ENCODE results near the gene FOXP1. TPM values are rescaled to one million over a fixed set of nuclear protein-coding genes. Genes with fewer than 3 reads are reported as not detected.
"Not testable (repeated sequence)": the region's sequence is repeated elsewhere in the genome, so short reads cannot be mapped to it uniquely, and the experiment has no call there.

The FOXP1 gene
- total RNA-seq, 1 donor from 2014 or later = 113 TPM

DNA sequence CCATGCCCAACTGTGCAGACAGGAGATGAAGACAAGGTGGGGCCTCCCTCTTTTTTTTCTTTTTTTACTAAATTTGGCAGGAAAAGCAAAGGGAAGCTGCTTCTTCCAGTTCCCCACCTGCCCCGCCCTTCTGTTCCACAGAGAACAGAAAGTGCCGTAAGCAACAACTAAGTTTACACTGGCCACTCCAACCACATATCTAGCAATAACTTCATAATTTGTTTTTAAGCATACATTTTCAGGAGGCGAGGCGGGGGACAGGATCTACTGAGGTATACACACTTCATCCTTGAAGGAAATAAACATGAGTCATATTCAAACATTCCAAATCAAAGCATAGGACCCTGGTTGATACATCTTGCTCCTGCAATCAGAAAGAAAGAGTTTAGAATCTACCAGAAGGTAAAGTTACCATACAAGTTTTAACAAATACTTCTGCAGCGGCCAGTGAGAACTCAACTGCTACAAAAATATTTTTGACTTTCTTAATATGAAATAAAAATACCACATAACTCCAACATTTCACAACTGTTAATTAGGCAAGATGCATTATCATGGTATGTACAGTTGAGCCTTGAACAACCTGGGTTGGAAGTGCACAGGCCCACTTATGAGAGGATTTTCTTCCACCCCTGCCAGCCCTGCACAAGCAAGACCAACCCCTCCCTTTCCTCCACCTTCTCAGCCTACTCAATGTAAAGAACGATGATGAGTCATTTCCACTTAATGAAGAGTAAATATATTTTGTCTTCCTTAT, 50.7 kb downstream of the FOXP1 start:
- H3K27me3 Mint-ChIP-seq = no peaks in the 10 kb centered on the region
- peak overlapping the region; percentile 87 for H3K27ac Mint-ChIP-seq

GRCh38 chr3:71530903-71531530, 52.5 kb downstream of the FOXP1 start:
- no peak overlapping the region for H3K4me3 Mint-ChIP-seq
- peaks cover 4% of the 10 kb centered on the region for H3K9me3 Mint-ChIP-seq
- TF ChIP-seq CTCF (conservative IDR thresholded peaks at IDR 0.05) = no peak
- no peak for DNase-seq (ENCODE audit: extremely low spot score, unreplicated experiment)
- peaks cover 22% of the 10 kb centered on the region for H3K36me3 Mint-ChIP-seq
- H3K27ac Mint-ChIP-seq = peak overlapping the region; percentile 14
- peaks cover 59% of the 10 kb centered on the region for H3K4me1 Mint-ChIP-seq (ENCODE audit: unreplicated experiment)
- no peaks in the 10 kb centered on the region for H3K27me3 Mint-ChIP-seq

More for the DNA sequence above, 50.7 kb downstream of the FOXP1 start:
- Mint-ChIP-seq H3K9me3 (peaks cover 4% of the 10 kb centered on the region), H3K4me3 (peak overlapping the region; percentile 3), H3K36me3 (peaks cover 16% of the 10 kb centered on the region), H3K4me1 (ENCODE audit: unreplicated experiment) (peaks cover 65% of the 10 kb centered on the region)
- DNase-seq (ENCODE audit: extremely low spot score, unreplicated experiment) = no peak
- TF ChIP-seq CTCF (conservative IDR thresholded peaks at IDR 0.05) = no peak

GRCh38 chr3:71528816-71529215, 54.7 kb downstream of the FOXP1 start:
- no peak for DNase-seq (ENCODE audit: extremely low spot score, unreplicated experiment)
- peaks cover 14% of the 10 kb centered on the region for H3K36me3 Mint-ChIP-seq

GRCh38 chr3:71526448-71526847, 57.1 kb downstream of the FOXP1 start:
- Mint-ChIP-seq H3K36me3 (peaks cover 15% of the 10 kb centered on the region), H3K4me1 (ENCODE audit: unreplicated experiment) (peaks cover 47% of the 10 kb centered on the region)
- not testable (repeated sequence) for H3K27ac Mint-ChIP-seq; H3K4me3 Mint-ChIP-seq; H3K9me3 Mint-ChIP-seq; H3K27me3 Mint-ChIP-seq; DNase-seq (ENCODE audit: extremely low spot score, unreplicated experiment)

More at GRCh38 chr3:71528816-71529215, 54.7 kb downstream of the FOXP1 start:
- Mint-ChIP-seq H3K27ac (peak overlapping the region; percentile 33), H3K9me3 (no peaks in the 10 kb centered on the region), H3K4me3 (no peak overlapping the region), H3K4me1 (ENCODE audit: unreplicated experiment) (peaks cover 53% of the 10 kb centered on the region), H3K27me3 (no peaks in the 10 kb centered on the region)
- no peak for TF ChIP-seq CTCF (conservative IDR thresholded peaks at IDR 0.05)

- DNase-seq (ENCODE audit: extremely low spot score, unreplicated experiment) = no peak
- Mint-ChIP-seq H3K27ac (no peak overlapping the region), H3K4me1 (ENCODE audit: unreplicated experiment) (peaks cover 46% of the 10 kb centered on the region), H3K27me3 (no peaks in the 10 kb centered on the region), H3K4me3 (no peak overlapping the region), H3K9me3 (no peaks in the 10 kb centered on the region), H3K36me3 (peaks cover 21% of the 10 kb centered on the region)
- no peak for TF ChIP-seq CTCF (conservative IDR thresholded peaks at IDR 0.05)
Observed at GRCh38 chr3:71525391-71525790, 58.1 kb downstream of the FOXP1 start.

- peaks cover 26% of the 10 kb centered on the region for H3K36me3 Mint-ChIP-seq
- no peak for DNase-seq (ENCODE audit: extremely low spot score, unreplicated experiment)
- no peaks in the 10 kb centered on the region for H3K27me3 Mint-ChIP-seq
- H3K9me3 Mint-ChIP-seq = no peaks in the 10 kb centered on the region
- TF ChIP-seq CTCF (conservative IDR thresholded peaks at IDR 0.05) = no peak
- peaks cover 53% of the 10 kb centered on the region for H3K4me1 Mint-ChIP-seq (ENCODE audit: unreplicated experiment)
- H3K4me3 Mint-ChIP-seq = no peak overlapping the region
- H3K27ac Mint-ChIP-seq = no peak overlapping the region
Observed at GRCh38 chr3:71524672-71525071, 58.9 kb downstream of the FOXP1 start.

Data from type B pancreatic cell (in vitro differentiated cells).